Measurements from ENCODE around the gene HNMT. TPM values are rescaled to one million over a fixed set of nuclear protein-coding genes. Genes with fewer than 3 reads are reported as not detected.
A peak's percentile ranks its signal among the peaks of the same experiment; 100 is the strongest.

Gene HNMT
- total and polyA plus RNA-seq, 2 of the 13 experiments (the other 11 are each of a cell fraction or from before 2014, with no cell fraction given) = 279 to 309 TPM

DNA sequence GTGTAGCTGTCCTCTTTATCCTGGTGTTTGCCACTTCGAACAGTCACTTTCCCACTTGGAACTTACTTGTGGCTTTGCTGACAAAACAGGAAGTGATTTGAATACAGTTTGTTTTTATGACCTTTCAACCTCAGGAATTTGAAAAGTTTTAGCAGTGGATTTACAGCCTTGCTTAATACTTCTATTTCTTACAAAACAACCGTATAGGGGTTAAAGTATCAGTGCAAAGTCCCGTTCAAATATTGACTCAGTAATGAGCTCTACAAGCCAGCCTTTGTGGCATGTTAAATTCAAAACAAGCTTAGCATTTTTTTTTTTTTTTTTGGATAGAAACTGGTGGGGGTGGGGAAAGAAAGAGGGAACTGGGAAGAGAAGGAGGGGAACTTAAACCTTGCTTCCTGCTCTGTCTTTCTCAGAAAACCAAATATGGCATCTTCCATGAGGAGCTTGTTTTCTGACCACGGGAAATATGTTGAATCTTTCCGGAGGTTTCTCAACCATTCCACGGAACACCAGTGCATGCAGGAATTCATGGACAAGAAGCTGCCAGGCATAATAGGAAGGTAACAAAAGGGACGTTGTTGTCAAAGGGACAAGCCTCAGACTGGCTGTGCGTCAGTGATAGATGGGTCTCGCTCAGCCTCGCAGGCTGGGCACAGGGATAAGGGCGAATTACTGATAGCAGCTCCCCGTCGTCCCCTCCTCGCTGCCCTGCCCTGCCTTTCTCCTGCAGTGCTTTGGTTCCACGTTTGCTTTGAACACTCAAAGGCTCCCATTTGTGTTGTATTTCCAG is at the start of gene HNMT (continued):
- TF ChIP-seq, protein P1, sequence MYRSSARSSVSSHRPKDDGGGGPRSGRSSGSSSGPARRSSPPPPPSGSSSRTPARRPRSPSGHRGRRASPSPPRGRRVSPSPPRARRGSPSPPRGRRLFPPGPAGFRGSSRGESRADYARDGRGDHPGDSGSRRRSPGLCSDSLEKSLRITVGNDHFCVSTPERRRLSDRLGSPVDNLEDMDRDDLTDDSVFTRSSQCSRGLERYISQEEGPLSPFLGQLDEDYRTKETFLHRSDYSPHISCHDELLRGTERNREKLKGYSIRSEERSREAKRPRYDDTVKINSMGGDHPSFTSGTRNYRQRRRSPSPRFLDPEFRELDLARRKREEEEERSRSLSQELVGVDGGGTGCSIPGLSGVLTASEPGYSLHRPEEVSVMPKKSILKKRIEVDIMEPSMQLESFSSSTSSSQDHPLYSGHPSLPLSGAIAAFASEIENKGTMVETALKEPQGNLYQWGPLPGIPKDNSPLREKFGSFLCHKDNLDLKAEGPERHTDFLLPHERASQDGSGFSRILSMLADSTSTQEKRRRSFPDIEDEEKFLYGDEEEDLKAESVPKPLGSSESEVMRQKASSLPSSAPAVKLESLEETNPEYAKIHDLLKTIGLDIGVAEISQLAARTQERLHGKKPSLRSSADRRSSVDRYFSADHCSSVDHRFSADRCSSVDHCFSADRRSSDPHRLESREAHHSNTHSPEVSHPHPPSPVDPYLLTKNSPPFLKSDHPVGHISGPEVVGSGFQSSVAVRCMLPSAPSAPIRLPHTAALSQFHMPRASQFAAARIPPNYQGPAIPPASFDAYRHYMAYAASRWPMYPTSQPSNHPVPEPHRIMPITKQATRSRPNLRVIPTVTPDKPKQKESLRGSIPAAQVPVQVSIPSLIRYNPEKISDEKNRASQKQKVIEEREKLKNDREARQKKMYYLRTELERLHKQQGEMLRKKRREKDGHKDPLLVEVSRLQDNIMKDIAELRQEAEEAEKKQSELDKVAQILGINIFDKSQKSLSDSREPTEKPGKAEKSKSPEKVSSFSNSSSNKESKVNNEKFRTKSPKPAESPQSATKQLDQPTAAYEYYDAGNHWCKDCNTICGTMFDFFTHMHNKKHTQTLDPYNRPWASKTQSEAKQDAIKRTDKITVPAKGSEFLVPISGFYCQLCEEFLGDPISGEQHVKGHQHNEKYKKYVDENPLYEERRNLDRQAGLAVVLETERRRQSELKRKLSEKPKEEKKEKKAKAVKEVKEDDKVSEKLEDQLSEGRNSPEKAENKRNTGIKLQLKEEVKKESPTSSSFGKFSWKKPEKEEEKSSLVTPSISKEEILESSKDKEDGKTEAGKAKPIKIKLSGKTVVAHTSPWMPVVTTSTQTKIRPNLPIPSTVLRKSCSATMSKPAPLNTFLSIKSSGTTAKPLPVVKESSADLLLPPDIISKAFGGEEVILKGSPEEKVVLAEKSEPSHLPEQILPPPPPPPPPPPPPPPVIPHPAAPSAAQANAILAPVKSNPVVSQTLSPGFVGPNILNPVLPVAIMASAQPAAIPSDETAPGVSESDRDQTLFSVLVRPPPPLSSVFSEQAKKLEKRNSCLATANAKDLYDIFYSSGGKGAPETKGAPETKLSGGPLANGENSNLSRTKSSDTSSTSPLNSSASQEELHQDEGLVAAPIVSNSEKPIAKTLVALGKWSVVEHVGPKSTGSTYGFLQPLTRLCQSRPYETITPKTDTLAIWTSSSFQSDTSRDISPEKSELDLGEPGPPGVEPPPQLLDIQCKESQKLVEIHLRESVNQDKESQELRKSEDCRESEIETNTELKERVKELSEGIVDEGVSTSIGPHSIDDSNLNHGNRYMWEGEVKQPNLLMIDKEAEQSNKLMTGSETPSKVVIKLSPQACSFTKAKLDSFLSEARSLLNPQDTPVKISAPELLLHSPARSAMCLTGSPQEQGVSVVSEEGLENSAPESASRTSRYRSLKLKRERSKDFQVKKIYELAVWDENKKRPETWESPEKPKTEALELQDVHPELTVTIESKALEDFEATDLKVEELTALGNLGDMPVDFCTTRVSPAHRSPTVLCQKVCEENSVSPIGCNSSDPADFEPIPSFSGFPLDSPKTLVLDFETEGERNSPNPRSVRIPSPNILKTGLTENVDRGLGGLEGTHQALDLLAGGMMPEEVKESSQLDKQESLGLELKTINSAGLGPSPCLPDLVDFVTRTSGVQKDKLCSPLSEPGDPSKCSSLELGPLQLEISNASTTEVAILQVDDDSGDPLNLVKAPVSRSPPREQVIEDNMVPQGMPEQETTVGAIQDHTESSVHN (CRISPR knock-in tag; IDR thresholded peaks at IDR 0.05) = no peak; the same call in 1 of the 2 replicates
- TF ChIP-seq, protein P2, sequence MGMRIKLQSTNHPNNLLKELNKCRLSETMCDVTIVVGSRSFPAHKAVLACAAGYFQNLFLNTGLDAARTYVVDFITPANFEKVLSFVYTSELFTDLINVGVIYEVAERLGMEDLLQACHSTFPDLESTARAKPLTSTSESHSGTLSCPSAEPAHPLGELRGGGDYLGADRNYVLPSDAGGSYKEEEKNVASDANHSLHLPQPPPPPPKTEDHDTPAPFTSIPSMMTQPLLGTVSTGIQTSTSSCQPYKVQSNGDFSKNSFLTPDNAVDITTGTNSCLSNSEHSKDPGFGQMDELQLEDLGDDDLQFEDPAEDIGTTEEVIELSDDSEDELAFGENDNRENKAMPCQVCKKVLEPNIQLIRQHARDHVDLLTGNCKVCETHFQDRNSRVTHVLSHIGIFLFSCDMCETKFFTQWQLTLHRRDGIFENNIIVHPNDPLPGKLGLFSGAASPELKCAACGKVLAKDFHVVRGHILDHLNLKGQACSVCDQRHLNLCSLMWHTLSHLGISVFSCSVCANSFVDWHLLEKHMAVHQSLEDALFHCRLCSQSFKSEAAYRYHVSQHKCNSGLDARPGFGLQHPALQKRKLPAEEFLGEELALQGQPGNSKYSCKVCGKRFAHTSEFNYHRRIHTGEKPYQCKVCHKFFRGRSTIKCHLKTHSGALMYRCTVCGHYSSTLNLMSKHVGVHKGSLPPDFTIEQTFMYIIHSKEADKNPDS (CRISPR knock-in tag; IDR thresholded peaks at IDR 0.05) = peak; percentile 96
- TF ChIP-seq BORCS8-MEF2B (CRISPR knock-in tag; IDR thresholded peaks at IDR 0.05) (peak; percentile 79), ZNF775 (CRISPR knock-in tag; IDR thresholded peaks at IDR 0.05; ENCODE audit: borderline replicate concordance) (no peak), ZBTB20 (CRISPR knock-in tag; IDR thresholded peaks at IDR 0.05; ENCODE audit: borderline replicate concordance, low read depth) (peak; percentile 98; the same call in 1 of the 2 replicates), ZNF10 (CRISPR knock-in tag; IDR thresholded peaks at IDR 0.05; ENCODE audit: borderline replicate concordance, low read depth) (no peak), ZNF496 (CRISPR knock-in tag; IDR thresholded peaks at IDR 0.05; ENCODE audit: insufficient replicate concordance) (no peak), ZEB1 (IDR thresholded peaks at IDR 0.05; ENCODE audit: insufficient replicate concordance, low read depth) (peak; percentile 76), ZNF451 (CRISPR knock-in tag; IDR thresholded peaks at IDR 0.05) (peak; percentile 40; the same call in 1 of the 2 replicates)
- TF ChIP-seq, protein P3, sequence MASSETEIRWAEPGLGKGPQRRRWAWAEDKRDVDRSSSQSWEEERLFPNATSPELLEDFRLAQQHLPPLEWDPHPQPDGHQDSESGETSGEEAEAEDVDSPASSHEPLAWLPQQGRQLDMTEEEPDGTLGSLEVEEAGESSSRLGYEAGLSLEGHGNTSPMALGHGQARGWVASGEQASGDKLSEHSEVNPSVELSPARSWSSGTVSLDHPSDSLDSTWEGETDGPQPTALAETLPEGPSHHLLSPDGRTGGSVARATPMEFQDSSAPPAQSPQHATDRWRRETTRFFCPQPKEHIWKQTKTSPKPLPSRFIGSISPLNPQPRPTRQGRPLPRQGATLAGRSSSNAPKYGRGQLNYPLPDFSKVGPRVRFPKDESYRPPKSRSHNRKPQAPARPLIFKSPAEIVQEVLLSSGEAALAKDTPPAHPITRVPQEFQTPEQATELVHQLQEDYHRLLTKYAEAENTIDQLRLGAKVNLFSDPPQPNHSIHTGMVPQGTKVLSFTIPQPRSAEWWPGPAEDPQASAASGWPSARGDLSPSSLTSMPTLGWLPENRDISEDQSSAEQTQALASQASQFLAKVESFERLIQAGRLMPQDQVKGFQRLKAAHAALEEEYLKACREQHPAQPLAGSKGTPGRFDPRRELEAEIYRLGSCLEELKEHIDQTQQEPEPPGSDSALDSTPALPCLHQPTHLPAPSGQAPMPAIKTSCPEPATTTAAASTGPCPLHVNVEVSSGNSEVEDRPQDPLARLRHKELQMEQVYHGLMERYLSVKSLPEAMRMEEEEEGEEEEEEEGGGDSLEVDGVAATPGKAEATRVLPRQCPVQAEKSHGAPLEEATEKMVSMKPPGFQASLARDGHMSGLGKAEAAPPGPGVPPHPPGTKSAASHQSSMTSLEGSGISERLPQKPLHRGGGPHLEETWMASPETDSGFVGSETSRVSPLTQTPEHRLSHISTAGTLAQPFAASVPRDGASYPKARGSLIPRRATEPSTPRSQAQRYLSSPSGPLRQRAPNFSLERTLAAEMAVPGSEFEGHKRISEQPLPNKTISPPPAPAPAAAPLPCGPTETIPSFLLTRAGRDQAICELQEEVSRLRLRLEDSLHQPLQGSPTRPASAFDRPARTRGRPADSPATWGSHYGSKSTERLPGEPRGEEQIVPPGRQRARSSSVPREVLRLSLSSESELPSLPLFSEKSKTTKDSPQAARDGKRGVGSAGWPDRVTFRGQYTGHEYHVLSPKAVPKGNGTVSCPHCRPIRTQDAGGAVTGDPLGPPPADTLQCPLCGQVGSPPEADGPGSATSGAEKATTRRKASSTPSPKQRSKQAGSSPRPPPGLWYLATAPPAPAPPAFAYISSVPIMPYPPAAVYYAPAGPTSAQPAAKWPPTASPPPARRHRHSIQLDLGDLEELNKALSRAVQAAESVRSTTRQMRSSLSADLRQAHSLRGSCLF (CRISPR knock-in tag; IDR thresholded peaks at IDR 0.05; ENCODE audit: borderline replicate concordance) = no peak
- TF ChIP-seq, protein P4, sequence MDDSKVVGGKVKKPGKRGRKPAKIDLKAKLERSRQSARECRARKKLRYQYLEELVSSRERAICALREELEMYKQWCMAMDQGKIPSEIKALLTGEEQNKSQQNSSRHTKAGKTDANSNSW (CRISPR knock-in tag; IDR thresholded peaks at IDR 0.05; ENCODE audit: borderline replicate concordance) = no peak

Measured in HepG2 (cell line).